ENCODE data around the gene BCORL1. TPM values are rescaled to one million over a fixed set of nuclear protein-coding genes. Genes with fewer than 3 reads are reported as not detected.

BCORL1 gene
- polyA plus RNA-seq, 1 donor, result 18.2 TPM

GRCh38 chrX:129959493-129959832, 23.0 kb upstream of the BCORL1 start:
- H3K9me3 ChIP-seq (ENCODE audit: control insufficient read depth, low read depth, low read length), result no peaks in the 10 kb centered on the region
- WGBS (ENCODE audit: insufficient coverage, low lambda C conversion rate), result no CpG with 5 or more reads among the region's 19 CpGs
- no peak overlapping the region for H3K27ac ChIP-seq (ENCODE audit: low read length)
- H3K4me3 ChIP-seq (ENCODE audit: low read length), result no peak overlapping the region
- H3K27me3 ChIP-seq (ENCODE audit: control insufficient read depth, insufficient read depth, low read length), result no peaks in the 10 kb centered on the region
- DNase-seq, result peak in 1 of 2 donors; percentile 53
- H3K4me1 ChIP-seq (ENCODE audit: control insufficient read depth, insufficient read depth, low read length), result peaks cover 29% of the 10 kb centered on the region
- no peaks in the 10 kb centered on the region for H3K36me3 ChIP-seq (ENCODE audit: control insufficient read depth, insufficient read depth, low read length)

- peaks cover 27% of the 10 kb centered on the region for H3K4me1 ChIP-seq (ENCODE audit: control insufficient read depth, insufficient read depth, low read length)
- no peaks in the 10 kb centered on the region for H3K27me3 ChIP-seq (ENCODE audit: control insufficient read depth, insufficient read depth, low read length)
- no CpG with 5 or more reads among the region's 26 CpGs for WGBS (ENCODE audit: insufficient coverage, low lambda C conversion rate)
- peak overlapping the region; percentile 35 for H3K4me3 ChIP-seq (ENCODE audit: low read length)
- H3K9me3 ChIP-seq (ENCODE audit: control insufficient read depth, low read depth, low read length), result no peaks in the 10 kb centered on the region
- DNase-seq, result peak; percentile 71 to 85
- H3K36me3 ChIP-seq (ENCODE audit: control insufficient read depth, insufficient read depth, low read length), result no peaks in the 10 kb centered on the region
- peak overlapping the region; percentile 80 for H3K27ac ChIP-seq (ENCODE audit: low read length)
Measured at GRCh38 chrX:129961180-129962083, 21.0 kb upstream of the BCORL1 start.

- H3K9me3 ChIP-seq (ENCODE audit: control insufficient read depth, low read depth, low read length), result no peaks in the 10 kb centered on the region
- no peaks in the 10 kb centered on the region for H3K27me3 ChIP-seq (ENCODE audit: control insufficient read depth, insufficient read depth, low read length)
- peaks cover 14% of the 10 kb centered on the region for H3K4me1 ChIP-seq (ENCODE audit: control insufficient read depth, insufficient read depth, low read length)
- H3K4me3 ChIP-seq (ENCODE audit: low read length), result no peak overlapping the region
- no CpG with 5 or more reads among the region's 8 CpGs for WGBS (ENCODE audit: insufficient coverage, low lambda C conversion rate)
- no peak for DNase-seq
- H3K27ac ChIP-seq (ENCODE audit: low read length), result no peak overlapping the region
- H3K36me3 ChIP-seq (ENCODE audit: control insufficient read depth, insufficient read depth, low read length), result no peaks in the 10 kb centered on the region
Measured at GRCh38 chrX:129963729-129964128, 18.7 kb upstream of the BCORL1 start.

DNA sequence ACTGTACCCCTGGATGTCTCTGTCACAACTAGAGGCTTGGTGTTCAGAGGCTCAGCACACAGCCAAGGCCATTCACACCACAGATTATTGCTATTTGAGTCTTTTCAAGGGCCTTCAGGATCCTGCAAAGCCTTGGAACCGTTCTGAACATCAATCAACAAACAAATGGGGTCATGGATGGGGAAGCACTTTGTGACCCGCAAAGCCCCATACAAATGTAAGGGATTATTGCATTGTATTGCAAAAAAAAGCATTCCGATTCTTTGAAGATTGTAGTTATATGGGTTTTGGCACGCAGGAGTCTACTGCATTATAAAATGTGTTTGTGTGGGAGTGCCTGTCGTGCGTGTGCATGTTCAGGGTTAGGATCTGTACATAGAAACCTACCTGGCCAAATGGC, 17.3 kb upstream of the BCORL1 start:
- DNase-seq, result no peak
- WGBS (ENCODE audit: insufficient coverage, low lambda C conversion rate), result no CpG with 5 or more reads among the region's 6 CpGs
- Histone ChIP-seq H3K36me3 (ENCODE audit: control insufficient read depth, insufficient read depth, low read length) (no peaks in the 10 kb centered on the region), H3K9me3 (ENCODE audit: control insufficient read depth, low read depth, low read length) (no peaks in the 10 kb centered on the region), H3K27me3 (ENCODE audit: control insufficient read depth, insufficient read depth, low read length) (no peaks in the 10 kb centered on the region), H3K27ac (ENCODE audit: low read length) (no peak overlapping the region), H3K4me3 (ENCODE audit: low read length) (no peak overlapping the region), H3K4me1 (ENCODE audit: control insufficient read depth, insufficient read depth, low read length) (peaks cover 5% of the 10 kb centered on the region)

DNA sequence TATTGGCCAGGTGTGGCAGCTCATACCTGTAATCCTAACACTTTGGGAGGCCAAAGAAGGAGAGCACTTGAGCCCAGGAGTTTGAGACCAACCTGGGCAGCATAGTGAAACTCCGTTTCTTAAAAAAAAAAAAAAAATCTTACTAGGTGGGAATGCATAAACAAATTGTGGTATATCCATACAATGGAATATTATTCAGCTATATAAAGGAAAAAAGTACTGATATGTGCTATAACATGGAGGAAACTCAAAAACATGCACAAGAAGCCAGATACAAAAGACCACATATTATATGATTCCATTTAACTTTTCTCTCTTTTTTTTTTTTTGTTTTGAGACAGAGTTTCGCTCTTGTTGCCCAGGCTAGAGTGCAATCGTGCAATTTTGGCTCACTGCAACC, 13.5 kb upstream of the BCORL1 start:
- no peaks in the 10 kb centered on the region for H3K36me3 ChIP-seq (ENCODE audit: control insufficient read depth, insufficient read depth, low read length)
- no peak overlapping the region for H3K27ac ChIP-seq (ENCODE audit: low read length)
- no peaks in the 10 kb centered on the region for H3K27me3 ChIP-seq (ENCODE audit: control insufficient read depth, insufficient read depth, low read length)
- H3K4me3 ChIP-seq (ENCODE audit: low read length), result no peak overlapping the region
- no peak for DNase-seq
- no peaks in the 10 kb centered on the region for H3K9me3 ChIP-seq (ENCODE audit: control insufficient read depth, low read depth, low read length)
- no peaks in the 10 kb centered on the region for H3K4me1 ChIP-seq (ENCODE audit: control insufficient read depth, insufficient read depth, low read length)
- WGBS (ENCODE audit: insufficient coverage, low lambda C conversion rate), result 100% methylated on average over 1 of the region's 3 CpGs

DNA sequence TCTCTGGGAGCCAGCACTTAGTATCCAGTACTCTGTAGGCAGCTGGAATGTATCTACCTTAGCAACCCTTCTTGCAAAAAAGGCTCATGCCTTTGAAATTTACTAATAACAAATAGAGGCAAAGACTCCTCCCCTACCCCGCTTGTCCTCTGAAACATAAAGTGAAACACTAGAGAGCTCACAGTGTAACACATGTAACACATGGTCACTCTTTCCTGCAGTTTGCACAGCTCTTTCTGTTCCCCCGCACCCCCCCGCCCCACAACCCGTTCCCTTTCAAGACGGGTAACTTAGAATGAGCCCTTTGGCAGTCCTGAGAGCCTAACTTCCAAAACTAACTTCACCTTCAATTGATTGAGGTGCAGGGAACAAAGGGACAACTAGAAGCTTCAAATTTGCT, 6.0 kb upstream of the BCORL1 start:
- Histone ChIP-seq H3K4me1 (ENCODE audit: control insufficient read depth, insufficient read depth, low read length) (no peaks in the 10 kb centered on the region), H3K9me3 (ENCODE audit: control insufficient read depth, low read depth, low read length) (no peaks in the 10 kb centered on the region), H3K27me3 (ENCODE audit: control insufficient read depth, insufficient read depth, low read length) (no peaks in the 10 kb centered on the region), H3K4me3 (ENCODE audit: low read length) (no peak overlapping the region), H3K27ac (ENCODE audit: low read length) (no peak overlapping the region), H3K36me3 (ENCODE audit: control insufficient read depth, insufficient read depth, low read length) (no peaks in the 10 kb centered on the region)
- no peak for DNase-seq
- WGBS (ENCODE audit: insufficient coverage, low lambda C conversion rate), result no CpG with 5 or more reads among the region's 5 CpGs

DNA sequence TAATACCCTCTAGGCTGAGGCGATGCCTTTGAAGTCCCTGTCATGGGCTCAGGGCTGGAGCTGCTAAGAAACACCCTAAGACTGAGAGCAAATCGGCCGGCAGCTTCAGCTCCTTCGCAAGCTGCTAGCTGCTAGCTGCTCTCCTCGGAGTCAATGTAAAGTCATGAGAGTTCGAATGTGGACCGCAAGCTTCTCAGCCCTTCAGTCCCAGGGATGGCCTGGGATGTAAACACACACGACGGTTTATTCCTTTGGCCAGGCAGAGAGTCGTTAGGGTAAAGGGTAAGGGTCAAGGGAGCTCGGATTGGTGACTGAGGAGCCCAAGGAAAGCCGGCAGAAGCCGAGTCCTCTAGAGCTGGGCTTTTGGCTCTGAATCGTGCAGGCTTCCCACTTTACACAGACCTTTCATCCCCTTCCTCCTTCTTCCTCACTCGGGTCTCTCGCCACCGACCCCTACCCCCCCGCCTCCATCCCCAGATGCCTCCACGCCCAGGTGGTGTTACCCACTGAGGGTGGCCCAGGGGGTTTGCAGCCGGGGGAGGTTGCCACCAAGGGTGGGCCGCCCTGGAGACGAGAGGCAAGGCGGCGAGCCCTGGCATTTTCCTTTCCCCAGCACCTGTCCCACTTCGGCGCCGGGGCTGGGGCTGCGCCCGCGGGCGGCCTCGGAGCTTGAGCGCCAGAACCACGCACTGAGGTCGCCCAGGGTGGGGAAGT, 3.1 kb upstream of the BCORL1 start:
- peak overlapping the region; percentile 25 for H3K27ac ChIP-seq (ENCODE audit: low read length)
- no peaks in the 10 kb centered on the region for H3K36me3 ChIP-seq (ENCODE audit: control insufficient read depth, insufficient read depth, low read length)
- H3K9me3 ChIP-seq (ENCODE audit: control insufficient read depth, low read depth, low read length), result no peaks in the 10 kb centered on the region
- WGBS (ENCODE audit: insufficient coverage, low lambda C conversion rate), result no CpG with 5 or more reads among the region's 35 CpGs
- H3K27me3 ChIP-seq (ENCODE audit: control insufficient read depth, insufficient read depth, low read length), result no peaks in the 10 kb centered on the region
- no peaks in the 10 kb centered on the region for H3K4me1 ChIP-seq (ENCODE audit: control insufficient read depth, insufficient read depth, low read length)
- no peak overlapping the region for H3K4me3 ChIP-seq (ENCODE audit: low read length)
- DNase-seq, result peak in 1 of 2 donors; percentile 11

DNA sequence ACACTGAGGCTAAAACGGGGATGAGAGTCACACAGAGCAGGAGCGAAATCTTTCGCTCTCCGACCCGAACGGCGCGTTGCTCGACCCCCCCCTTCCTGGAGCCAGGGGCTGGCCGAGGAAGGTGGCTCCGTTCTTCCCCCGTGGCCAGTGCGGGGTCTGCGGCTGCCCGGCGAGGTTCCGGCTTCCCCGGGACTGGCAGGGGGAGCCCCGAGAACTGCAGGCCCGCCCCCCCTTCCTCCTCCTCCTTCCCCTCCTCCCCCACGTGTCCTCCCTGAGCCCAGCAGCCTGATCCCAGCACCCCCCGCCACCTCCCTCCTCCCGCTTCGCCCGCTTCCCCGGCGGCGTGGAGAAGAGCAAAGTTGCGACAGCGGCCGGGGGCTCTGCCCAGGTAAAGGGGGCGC, 2.4 kb upstream of the BCORL1 start:
- WGBS (ENCODE audit: insufficient coverage, low lambda C conversion rate), result no CpG with 5 or more reads among the region's 32 CpGs
- H3K27ac ChIP-seq (ENCODE audit: low read length), result no peak overlapping the region
- no peak overlapping the region for H3K4me3 ChIP-seq (ENCODE audit: low read length)
- no peaks in the 10 kb centered on the region for H3K27me3 ChIP-seq (ENCODE audit: control insufficient read depth, insufficient read depth, low read length)
- no peaks in the 10 kb centered on the region for H3K9me3 ChIP-seq (ENCODE audit: control insufficient read depth, low read depth, low read length)
- no peaks in the 10 kb centered on the region for H3K36me3 ChIP-seq (ENCODE audit: control insufficient read depth, insufficient read depth, low read length)
- no peaks in the 10 kb centered on the region for H3K4me1 ChIP-seq (ENCODE audit: control insufficient read depth, insufficient read depth, low read length)
- DNase-seq, result peak in 1 of 2 donors; percentile 49

- no peaks in the 10 kb centered on the region for H3K9me3 ChIP-seq (ENCODE audit: control insufficient read depth, low read depth, low read length)
- H3K27me3 ChIP-seq (ENCODE audit: control insufficient read depth, insufficient read depth, low read length), result no peaks in the 10 kb centered on the region
- no CpG with 5 or more reads among the region's 79 CpGs for WGBS (ENCODE audit: insufficient coverage, low lambda C conversion rate)
- peak overlapping the region; percentile 17 for H3K27ac ChIP-seq (ENCODE audit: low read length)
- H3K4me3 ChIP-seq (ENCODE audit: low read length), result no peak overlapping the region
- H3K36me3 ChIP-seq (ENCODE audit: control insufficient read depth, insufficient read depth, low read length), result no peaks in the 10 kb centered on the region
- H3K4me1 ChIP-seq (ENCODE audit: control insufficient read depth, insufficient read depth, low read length), result no peaks in the 10 kb centered on the region
- DNase-seq, result peak; percentile 40 to 70
Measured at GRCh38 chrX:129980540-129981199, 1.8 kb upstream of the BCORL1 start.

DNA sequence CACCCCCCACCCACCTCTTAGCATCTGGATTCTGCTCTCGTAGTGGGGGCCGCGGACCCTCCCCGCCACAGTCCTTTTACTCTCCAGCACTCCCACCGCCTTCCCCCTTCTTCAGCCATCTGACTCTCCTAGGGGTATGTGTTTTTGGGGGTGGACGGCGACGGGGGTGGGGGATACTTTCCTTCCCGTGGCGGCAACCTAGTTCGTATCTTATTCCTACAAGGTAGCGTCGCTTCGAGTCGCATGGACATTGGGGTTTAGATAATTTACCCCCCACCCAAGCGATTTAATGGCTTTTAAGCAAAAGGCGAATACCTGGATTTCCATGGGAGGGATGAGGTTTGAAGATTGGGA, 1.3 kb upstream of the BCORL1 start:
- no peaks in the 10 kb centered on the region for H3K9me3 ChIP-seq (ENCODE audit: control insufficient read depth, low read depth, low read length)
- no peaks in the 10 kb centered on the region for H3K27me3 ChIP-seq (ENCODE audit: control insufficient read depth, insufficient read depth, low read length)
- no peaks in the 10 kb centered on the region for H3K4me1 ChIP-seq (ENCODE audit: control insufficient read depth, insufficient read depth, low read length)
- H3K36me3 ChIP-seq (ENCODE audit: control insufficient read depth, insufficient read depth, low read length), result no peaks in the 10 kb centered on the region
- H3K27ac ChIP-seq (ENCODE audit: low read length), result peak overlapping the region; percentile 17
- H3K4me3 ChIP-seq (ENCODE audit: low read length), result no peak overlapping the region
- WGBS (ENCODE audit: insufficient coverage, low lambda C conversion rate), result no CpG with 5 or more reads among the region's 17 CpGs
- no peak for DNase-seq

All from large intestine (tissue), 3 donors.